WI38 (cell line): Measurements from ENCODE around the gene CCDC40.

Experiments
- H3K4me3 ChIP-seq: 2 replicates; pipeline ENCODE4 v1.5.1; 2011; ENCODE audit warnings: low read depth, mild to moderate bottlenecking, control low read depth, low read length
- TF ChIP-seq, protein P1 (sequence below): IDR thresholded peaks from 2 replicates; pipeline ENCODE4 v1.5.1; 2012; ENCODE audit warnings: low read depth, mild to moderate bottlenecking, control low read depth, low read length

Gene CCDC40

DNA sequence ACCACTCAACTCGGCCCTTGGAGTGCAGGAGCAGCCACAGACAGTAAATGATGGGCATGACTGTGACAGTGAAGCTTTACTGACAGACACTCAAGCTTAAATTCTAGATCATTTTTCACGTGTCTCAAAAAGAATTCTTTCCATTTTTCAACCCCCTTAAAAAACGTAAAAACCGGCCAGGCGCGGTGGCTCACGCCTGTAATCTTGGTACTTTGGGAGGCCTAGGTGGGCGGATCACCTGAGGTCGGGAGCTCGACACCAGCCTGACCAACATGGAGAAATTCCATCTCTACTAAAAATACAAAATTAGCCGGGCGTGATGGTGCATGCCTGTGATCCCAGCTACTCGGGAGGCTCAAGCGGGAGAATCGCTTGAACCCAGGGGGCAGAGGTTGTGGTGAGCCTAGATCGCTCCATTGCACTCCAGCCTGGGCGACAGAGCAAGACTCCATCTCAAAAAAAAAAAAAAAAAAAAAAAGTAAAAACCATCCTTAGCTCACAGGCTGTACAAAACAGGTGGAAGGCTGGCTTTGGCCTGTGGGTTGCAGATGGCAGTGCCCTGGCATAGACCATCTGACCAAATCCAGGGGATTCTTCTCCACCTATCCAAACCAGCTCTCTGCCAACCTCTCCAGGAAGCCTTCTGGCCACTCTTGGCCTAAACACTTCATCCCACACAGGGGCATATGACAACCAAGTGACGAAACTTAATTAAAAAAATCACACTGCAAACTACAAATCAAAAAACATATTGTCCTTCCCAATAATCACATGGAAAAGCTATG, 19.0 kb upstream of the CCDC40 start:
- TF ChIP-seq, protein P1, sequence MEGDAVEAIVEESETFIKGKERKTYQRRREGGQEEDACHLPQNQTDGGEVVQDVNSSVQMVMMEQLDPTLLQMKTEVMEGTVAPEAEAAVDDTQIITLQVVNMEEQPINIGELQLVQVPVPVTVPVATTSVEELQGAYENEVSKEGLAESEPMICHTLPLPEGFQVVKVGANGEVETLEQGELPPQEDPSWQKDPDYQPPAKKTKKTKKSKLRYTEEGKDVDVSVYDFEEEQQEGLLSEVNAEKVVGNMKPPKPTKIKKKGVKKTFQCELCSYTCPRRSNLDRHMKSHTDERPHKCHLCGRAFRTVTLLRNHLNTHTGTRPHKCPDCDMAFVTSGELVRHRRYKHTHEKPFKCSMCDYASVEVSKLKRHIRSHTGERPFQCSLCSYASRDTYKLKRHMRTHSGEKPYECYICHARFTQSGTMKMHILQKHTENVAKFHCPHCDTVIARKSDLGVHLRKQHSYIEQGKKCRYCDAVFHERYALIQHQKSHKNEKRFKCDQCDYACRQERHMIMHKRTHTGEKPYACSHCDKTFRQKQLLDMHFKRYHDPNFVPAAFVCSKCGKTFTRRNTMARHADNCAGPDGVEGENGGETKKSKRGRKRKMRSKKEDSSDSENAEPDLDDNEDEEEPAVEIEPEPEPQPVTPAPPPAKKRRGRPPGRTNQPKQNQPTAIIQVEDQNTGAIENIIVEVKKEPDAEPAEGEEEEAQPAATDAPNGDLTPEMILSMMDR: no peak
- H3K4me3 ChIP-seq: no peak overlapping the region

DNA sequence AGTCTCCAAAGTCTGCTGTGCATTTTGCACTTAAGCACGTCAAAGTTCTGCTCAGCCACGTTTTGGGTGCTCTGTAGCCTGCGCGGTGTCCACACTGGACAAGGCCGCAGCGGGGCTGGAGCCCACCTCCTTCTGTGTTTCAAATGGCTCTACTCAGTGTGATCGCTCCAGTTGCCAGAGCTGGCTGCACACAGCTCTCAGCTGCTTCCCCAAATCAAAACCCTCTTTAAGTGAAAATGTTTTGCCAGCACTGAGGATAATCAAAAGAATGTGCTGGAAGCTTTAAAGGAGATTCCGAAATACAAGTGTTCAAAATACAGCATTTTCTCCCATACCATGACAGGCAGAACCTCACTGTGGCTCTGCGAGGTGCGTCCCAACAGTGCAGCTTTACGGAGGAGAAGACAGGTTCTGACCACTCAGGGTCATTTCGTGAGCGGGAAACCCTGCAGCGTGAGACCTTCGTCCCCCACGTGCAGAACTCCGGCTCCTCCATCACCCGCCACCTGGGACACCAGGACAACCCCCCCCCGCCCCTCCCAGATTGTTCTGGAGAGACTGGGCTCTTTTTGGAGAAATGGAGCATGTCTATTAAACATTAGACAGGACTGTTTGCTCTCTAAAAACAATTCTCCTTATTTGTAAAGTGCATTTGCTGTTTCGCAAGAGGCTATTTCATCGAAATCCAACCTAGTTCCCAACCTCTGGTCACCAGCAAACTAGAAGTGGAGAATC, 17.4 kb upstream of the CCDC40 start:
- TF ChIP-seq, protein P1: no peak

DNA sequence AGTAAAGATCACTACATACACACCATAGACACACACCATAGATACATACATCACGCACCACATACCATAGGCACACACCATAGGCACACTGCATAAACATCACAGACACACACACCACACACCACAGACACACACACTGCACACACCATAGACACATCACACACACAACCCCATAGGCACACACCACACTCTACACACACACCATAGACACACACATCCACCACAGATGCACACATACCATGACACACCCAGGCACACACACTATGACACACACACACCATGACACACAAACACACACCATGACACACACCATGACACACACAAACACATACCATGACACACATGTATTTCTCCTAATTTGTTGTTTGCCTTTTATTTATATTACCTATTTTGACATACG, 14.8 kb upstream of the CCDC40 start:
- no peak overlapping the region for H3K4me3 ChIP-seq
- TF ChIP-seq, protein P1: no peak

More for the DNA sequence above, 17.4 kb upstream of the CCDC40 start:
- no peak overlapping the region for H3K4me3 ChIP-seq

DNA sequence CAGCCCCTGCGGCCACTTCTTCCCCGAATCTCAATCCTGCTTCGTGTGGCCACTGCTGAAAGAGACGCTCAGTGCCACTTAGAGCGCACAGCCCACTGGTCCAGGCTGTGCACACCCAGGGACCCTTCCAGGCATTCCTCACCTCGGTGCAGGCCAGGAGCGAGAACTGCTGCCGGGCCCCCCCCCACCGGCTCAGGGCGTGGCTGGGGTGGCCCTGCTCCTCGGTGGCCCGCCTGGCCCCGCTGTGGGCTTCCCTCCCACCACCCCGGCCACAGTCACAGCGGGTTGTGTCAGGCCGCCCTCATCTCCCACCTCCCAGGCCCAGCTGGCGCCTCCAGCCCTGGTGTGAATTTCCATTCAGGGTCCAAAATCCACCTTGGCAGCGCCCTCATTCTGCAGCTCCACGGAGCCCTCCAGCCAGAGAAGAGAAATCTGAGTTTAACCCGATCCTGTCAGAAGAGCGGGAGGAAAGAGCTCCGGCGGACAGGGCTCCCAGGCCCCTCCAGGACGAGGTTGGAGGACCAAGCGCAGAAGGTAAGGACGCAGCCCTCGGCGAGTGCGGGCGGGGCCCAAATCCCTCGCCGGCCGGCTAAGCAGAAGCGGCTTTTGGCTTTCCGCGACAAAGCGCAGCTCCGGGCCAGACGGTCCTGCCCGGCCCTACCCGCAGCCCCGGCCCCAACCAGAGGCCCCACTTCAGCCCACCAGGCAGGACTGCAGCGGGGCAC, 12.8 kb upstream of the CCDC40 start:
- TF ChIP-seq, protein P1: no peak
- H3K4me3 ChIP-seq: no peak overlapping the region

DNA sequence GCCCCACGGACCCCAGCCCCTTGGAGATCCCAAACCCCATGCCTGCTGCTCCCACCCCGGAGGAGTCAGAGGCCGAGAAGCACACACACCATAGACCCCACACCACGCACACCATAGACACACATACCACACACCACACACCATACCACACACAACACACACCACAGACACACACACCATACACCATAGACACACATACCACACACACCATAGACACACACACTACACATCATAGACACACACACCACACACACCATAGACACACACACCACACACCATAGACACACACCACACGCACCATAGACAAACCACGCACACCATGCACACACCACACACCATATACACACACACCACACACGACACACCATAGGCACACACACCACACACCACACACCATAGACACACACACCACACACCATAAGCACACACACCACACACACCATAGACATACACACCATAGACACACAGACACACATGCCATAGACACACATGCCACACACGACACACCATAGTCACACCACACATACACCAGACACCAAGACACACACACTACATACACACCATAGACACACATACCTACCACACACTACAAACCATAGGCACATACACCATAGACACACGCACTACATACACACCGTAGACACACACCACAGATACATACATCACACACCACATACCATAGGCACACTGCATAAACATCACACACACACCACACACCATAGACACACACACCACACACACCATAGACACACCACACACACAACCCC, 12.1 kb upstream of the CCDC40 start:
- TF ChIP-seq, protein P1: no peak
- no peak overlapping the region for H3K4me3 ChIP-seq

DNA sequence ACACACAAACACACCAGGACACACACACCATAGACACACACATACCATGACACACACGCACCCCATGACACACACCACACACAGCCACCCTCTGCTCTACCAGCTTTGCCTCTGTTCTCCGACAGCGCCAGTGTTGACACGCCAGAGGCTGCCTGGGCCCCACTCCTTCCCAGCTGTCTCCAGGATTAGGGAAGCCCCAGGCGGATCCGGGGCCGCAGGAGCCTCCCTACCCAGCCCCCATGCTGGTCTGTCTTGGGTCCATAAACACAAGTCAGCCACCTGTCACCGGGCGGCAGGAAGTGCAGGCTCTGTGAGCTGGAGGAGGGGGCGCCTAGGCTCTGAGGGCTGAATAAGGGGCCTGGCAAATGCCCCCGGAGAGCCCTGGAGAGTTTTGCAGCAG, 11.3 kb upstream of the CCDC40 start:
- TF ChIP-seq, protein P1: no peak
- no peak overlapping the region for H3K4me3 ChIP-seq
